ENCODE measurements around the gene C16orf92.

C16orf92 gene

DNA sequence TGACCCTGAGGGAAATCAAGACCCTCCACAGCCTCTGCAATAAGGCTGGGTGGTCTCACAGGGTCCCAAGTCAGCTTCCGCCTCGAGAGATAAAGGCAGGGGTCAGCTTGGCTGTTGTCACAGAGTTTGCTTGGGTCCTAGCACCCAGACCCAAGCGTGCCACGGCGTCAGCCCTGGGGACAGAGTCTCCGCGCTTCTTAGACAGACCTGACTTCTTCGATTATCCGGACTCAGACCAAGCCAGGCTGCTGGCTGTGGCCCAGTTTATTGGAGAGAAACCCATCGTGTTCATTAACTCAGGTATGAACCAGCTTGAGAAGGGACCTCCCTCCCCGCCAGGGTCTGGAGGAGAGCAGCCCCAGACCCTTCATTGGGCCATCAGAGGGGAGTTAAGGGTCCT is 588 bp downstream of the C16orf92 start:
- Histone ChIP-seq H3K9me3 (ENCODE audit: insufficient read depth, low read length, severe bottlenecking) (no peaks in the 10 kb centered on the region), H2AFZ (ENCODE audit: low read depth, low read length) (no peak overlapping the region), H3K27me3 (ENCODE audit: insufficient read depth, low read length, poor library complexity) (no peaks in the 10 kb centered on the region), H4K20me1 (ENCODE audit: insufficient read depth, low read length) (0 out of 2 replicates have a peak, but pooled peaks cover 4% of the 10 kb centered on the region), H3K27ac (ENCODE audit: low read length) (no peak overlapping the region), H3K4me1 (ENCODE audit: insufficient read depth, low read length) (peaks cover 16% of the 10 kb centered on the region), H3K79me2 (ENCODE audit: insufficient read depth, low read length) (no peaks in the 10 kb centered on the region), H3K9ac (ENCODE audit: low read depth, low read length) (no peak overlapping the region), H3K36me3 (ENCODE audit: insufficient read depth, low read length) (no peaks in the 10 kb centered on the region), H3K4me3 (ENCODE audit: low read depth in 1 of 2, low read length in 2 of 2) (no peak overlapping the region), H3K4me2 (ENCODE audit: insufficient read depth, low read length) (no peak overlapping the region)
- TF ChIP-seq, protein P1, sequence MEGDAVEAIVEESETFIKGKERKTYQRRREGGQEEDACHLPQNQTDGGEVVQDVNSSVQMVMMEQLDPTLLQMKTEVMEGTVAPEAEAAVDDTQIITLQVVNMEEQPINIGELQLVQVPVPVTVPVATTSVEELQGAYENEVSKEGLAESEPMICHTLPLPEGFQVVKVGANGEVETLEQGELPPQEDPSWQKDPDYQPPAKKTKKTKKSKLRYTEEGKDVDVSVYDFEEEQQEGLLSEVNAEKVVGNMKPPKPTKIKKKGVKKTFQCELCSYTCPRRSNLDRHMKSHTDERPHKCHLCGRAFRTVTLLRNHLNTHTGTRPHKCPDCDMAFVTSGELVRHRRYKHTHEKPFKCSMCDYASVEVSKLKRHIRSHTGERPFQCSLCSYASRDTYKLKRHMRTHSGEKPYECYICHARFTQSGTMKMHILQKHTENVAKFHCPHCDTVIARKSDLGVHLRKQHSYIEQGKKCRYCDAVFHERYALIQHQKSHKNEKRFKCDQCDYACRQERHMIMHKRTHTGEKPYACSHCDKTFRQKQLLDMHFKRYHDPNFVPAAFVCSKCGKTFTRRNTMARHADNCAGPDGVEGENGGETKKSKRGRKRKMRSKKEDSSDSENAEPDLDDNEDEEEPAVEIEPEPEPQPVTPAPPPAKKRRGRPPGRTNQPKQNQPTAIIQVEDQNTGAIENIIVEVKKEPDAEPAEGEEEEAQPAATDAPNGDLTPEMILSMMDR (IDR thresholded peaks at IDR 0.05; ENCODE audit: borderline replicate concordance, extremely low read depth, low read length, poor library complexity, severe bottlenecking): no peak
- TF ChIP-seq EZH2 (IDR thresholded peaks at IDR 0.05; ENCODE audit: borderline replicate concordance, low read depth, low read length, severe bottlenecking): no peak
- no peak for ATAC-seq (ENCODE audit: insufficient read depth, low read depth)
- DNase-seq: no peak

- Histone ChIP-seq H3K4me2 (ENCODE audit: insufficient read depth, low read length) (no peak overlapping the region), H3K27me3 (ENCODE audit: insufficient read depth, low read length, poor library complexity) (no peaks in the 10 kb centered on the region)
These were observed 1.5 kb downstream of the C16orf92 start for GRCh38 chr16:30024451-30024850.

GRCh38 chr16:30025156-30025555 is 2.2 kb downstream of the C16orf92 start:
- TF ChIP-seq EZH2 (IDR thresholded peaks at IDR 0.05; ENCODE audit: borderline replicate concordance, low read depth, low read length, severe bottlenecking): no peak
- TF ChIP-seq, protein P1 (IDR thresholded peaks at IDR 0.05; ENCODE audit: borderline replicate concordance, extremely low read depth, low read length, poor library complexity, severe bottlenecking): no peak
- ATAC-seq (ENCODE audit: insufficient read depth, low read depth) (no peak), DNase-seq (no peak)
- Histone ChIP-seq H3K9ac (ENCODE audit: low read depth, low read length) (no peak overlapping the region), H3K4me2 (ENCODE audit: insufficient read depth, low read length) (no peak overlapping the region), H4K20me1 (ENCODE audit: insufficient read depth, low read length) (peaks cover 9% of the 10 kb centered on the region; the same call in 1 of the 2 replicates), H3K79me2 (ENCODE audit: insufficient read depth, low read length) (no peaks in the 10 kb centered on the region), H3K4me1 (ENCODE audit: insufficient read depth, low read length) (peaks cover 16% of the 10 kb centered on the region), H2AFZ (ENCODE audit: low read depth, low read length) (no peak overlapping the region), H3K9me3 (ENCODE audit: insufficient read depth, low read length, severe bottlenecking) (no peaks in the 10 kb centered on the region), H3K27me3 (ENCODE audit: insufficient read depth, low read length, poor library complexity) (no peaks in the 10 kb centered on the region), H3K36me3 (ENCODE audit: insufficient read depth, low read length) (no peaks in the 10 kb centered on the region), H3K27ac (ENCODE audit: low read length) (no peak overlapping the region), H3K4me3 (ENCODE audit: low read depth in 1 of 2, low read length in 2 of 2) (no peak overlapping the region)

More at GRCh38 chr16:30024451-30024850, 1.5 kb downstream of the C16orf92 start:
- DNase-seq (no peak), ATAC-seq (ENCODE audit: insufficient read depth, low read depth) (no peak)
- Histone ChIP-seq H4K20me1 (ENCODE audit: insufficient read depth, low read length) (peaks cover 9% of the 10 kb centered on the region; the same call in 1 of the 2 replicates), H3K4me1 (ENCODE audit: insufficient read depth, low read length) (peaks cover 16% of the 10 kb centered on the region), H3K79me2 (ENCODE audit: insufficient read depth, low read length) (no peaks in the 10 kb centered on the region), H3K9me3 (ENCODE audit: insufficient read depth, low read length, severe bottlenecking) (no peaks in the 10 kb centered on the region), H3K4me3 (ENCODE audit: low read depth in 1 of 2, low read length in 2 of 2) (no peak overlapping the region), H3K36me3 (ENCODE audit: insufficient read depth, low read length) (no peaks in the 10 kb centered on the region), H3K9ac (ENCODE audit: low read depth, low read length) (no peak overlapping the region), H2AFZ (ENCODE audit: low read depth, low read length) (no peak overlapping the region), H3K27ac (ENCODE audit: low read length) (no peak overlapping the region)
- TF ChIP-seq EZH2 (IDR thresholded peaks at IDR 0.05; ENCODE audit: borderline replicate concordance, low read depth, low read length, severe bottlenecking): no peak
- TF ChIP-seq, protein P1 (IDR thresholded peaks at IDR 0.05; ENCODE audit: borderline replicate concordance, extremely low read depth, low read length, poor library complexity, severe bottlenecking): no peak

DNA sequence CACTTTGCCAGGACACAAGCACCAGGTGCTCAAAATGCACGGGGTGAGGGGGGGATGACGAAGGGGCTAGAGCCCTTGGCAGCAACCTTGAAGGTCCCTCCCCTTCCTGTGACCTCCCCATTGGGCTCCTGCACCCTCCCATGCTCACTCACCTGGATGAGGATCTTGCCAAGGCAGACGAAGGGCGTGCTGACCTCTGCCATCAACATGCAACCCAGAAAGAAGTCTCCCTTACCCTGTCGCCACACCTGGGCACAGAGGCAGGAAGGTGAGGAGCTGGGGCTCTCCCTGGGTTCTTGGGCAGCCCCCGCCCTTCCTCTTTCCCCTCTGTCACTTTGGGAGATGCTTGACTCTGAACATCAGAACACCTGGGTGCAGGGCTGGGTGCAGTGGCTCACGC is 2.6 kb downstream of the C16orf92 start:
- H3K27me3 ChIP-seq (ENCODE audit: insufficient read depth, low read length, poor library complexity): no peaks in the 10 kb centered on the region
- no peak for ATAC-seq (ENCODE audit: insufficient read depth, low read depth)
- H3K4me3 ChIP-seq (ENCODE audit: low read depth in 1 of 2, low read length in 2 of 2): no peak overlapping the region
- no peak for DNase-seq
- H3K79me2 ChIP-seq (ENCODE audit: insufficient read depth, low read length): no peaks in the 10 kb centered on the region
- H3K4me1 ChIP-seq (ENCODE audit: insufficient read depth, low read length): peaks cover 14% of the 10 kb centered on the region
- TF ChIP-seq, protein P1 (IDR thresholded peaks at IDR 0.05; ENCODE audit: borderline replicate concordance, extremely low read depth, low read length, poor library complexity, severe bottlenecking): no peak
- no peak for TF ChIP-seq EZH2 (IDR thresholded peaks at IDR 0.05; ENCODE audit: borderline replicate concordance, low read depth, low read length, severe bottlenecking)
- H3K9me3 ChIP-seq (ENCODE audit: insufficient read depth, low read length, severe bottlenecking): no peaks in the 10 kb centered on the region
- no peak overlapping the region for H2AFZ ChIP-seq (ENCODE audit: low read depth, low read length)
- no peak overlapping the region for H3K27ac ChIP-seq (ENCODE audit: low read length)
- peaks cover 9% of the 10 kb centered on the region; the same call in 1 of the 2 replicates for H4K20me1 ChIP-seq (ENCODE audit: insufficient read depth, low read length)
- no peak overlapping the region for H3K4me2 ChIP-seq (ENCODE audit: insufficient read depth, low read length)
- no peak overlapping the region for H3K9ac ChIP-seq (ENCODE audit: low read depth, low read length)
- no peaks in the 10 kb centered on the region for H3K36me3 ChIP-seq (ENCODE audit: insufficient read depth, low read length)

All from DND-41 (cell line).